CD4-positive, alpha-beta T cell treated with Interleukin-4 for 1 hour (primary cell): ENCODE data around the gene INHBB.
"Not testable (repeated sequence)": the region's sequence is repeated elsewhere in the genome, so short reads cannot be mapped to it uniquely, and the experiment has no call there.

ENCODE experiments used
- DNase-seq, 2 donors: peaks; one replicate each; pipeline ENCODE4 v3.0.0-alpha.2; 2020 to 2022

Gene INHBB

DNA sequence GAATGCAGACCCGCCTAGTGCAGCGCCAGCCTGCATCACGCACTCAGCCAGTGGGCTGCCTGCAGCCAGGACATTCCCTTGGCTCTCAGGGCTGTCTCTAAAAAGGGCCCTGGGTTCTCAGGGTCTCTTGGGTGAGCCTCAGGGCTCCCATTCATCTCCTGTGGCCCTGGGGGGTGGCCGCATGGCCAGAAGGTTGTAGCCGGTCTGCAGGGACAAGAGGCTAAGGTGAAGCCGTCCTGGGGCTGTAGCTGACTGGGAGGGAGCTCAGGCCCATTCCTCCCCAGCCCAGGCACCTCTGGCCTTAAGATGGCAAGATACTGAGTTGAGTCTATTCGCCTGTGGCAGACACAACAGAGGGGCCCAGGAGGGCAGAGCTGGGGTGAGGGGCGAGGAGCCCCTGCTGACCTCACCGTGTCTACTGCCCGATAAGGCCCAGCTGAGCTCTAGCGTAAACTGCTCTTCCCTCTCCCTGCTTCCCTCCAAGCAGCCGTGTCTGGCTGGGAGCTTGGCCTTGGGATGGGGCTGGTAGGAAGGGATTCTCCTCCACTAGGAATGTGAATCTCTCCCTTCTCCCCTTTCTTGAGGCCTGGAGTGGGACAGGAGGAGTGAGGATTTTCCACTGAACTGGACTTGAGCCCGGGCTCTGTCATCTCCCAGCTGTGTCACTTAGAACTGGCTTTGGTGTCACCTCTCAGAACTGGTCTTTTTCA, 37.9 kb downstream of the INHBB start:
- DNase-seq: no peak

DNA sequence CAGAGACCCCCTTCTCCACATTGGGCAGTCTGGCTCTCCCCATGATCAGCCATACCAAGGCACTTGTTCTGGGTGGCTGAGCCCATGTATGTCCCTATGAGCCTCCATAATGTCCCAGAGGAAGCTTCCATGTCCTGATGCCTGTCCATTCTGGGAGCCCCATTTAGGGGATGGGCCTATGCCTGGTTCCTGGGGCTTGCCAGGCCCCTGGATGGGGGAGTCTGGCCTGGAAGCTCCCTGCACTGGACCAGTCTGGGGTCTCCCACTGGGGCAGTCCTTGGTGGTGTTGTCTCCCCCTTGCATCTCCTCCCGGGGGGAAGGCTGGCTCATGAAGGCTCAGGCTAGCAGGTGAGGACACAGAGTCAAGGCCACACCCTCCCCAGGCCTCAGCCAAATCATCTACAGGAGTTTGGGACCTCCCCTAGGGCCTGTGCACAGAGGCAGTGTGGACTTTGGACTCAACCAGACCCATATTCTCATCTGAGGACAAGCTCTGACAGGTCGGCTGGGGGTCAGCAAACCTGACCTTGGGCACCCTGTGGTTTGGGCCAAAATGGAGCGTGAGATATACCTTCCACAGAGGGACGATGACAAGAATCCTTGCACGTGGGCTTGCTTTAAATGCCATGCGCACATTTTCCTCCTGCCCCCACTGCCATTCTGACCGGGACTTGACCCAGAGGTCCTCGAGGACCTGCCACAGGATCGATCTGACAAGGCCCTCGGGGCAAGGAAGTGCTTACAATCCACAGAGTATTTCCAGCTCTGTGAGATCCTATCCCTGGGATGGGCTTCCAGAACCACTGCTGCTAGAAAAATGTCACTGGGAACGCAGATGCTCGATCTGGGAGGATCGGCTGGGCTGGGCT, 38.8 kb downstream of the INHBB start:
- no peak for DNase-seq

- DNase-seq: no peak
Observed at GRCh38 chr2:120385355-120386127, 39.6 kb downstream of the INHBB start.

- peak in 1 of 2 donors; percentile 6 for DNase-seq
Observed at GRCh38 chr2:120388222-120389035, 42.5 kb downstream of the INHBB start.

DNA sequence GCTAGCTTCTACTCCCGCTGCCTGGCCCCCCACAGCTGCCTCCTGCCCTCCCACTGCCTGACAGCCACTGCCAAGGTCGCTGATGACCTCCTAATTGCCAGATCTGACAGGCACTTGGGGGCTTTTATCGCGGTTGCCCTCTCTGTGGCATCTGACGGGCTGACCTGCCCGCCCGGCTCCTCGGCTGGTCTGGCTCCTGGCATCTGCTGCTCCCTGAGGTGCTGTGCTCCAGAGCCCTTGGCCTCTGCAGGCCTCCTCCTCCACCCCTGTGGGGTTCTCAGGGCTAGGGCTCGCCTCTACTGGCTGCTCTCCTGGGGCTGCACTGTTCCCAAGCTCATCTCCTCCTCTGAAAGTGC, 43.1 kb downstream of the INHBB start:
- peak in 1 of 2 donors; percentile 6 for DNase-seq

- no peak for DNase-seq
Observed at GRCh38 chr2:120390381-120391055, 44.6 kb downstream of the INHBB start.

GRCh38 chr2:120391382-120391781, 45.4 kb downstream of the INHBB start:
- not testable (repeated sequence) for DNase-seq

DNA sequence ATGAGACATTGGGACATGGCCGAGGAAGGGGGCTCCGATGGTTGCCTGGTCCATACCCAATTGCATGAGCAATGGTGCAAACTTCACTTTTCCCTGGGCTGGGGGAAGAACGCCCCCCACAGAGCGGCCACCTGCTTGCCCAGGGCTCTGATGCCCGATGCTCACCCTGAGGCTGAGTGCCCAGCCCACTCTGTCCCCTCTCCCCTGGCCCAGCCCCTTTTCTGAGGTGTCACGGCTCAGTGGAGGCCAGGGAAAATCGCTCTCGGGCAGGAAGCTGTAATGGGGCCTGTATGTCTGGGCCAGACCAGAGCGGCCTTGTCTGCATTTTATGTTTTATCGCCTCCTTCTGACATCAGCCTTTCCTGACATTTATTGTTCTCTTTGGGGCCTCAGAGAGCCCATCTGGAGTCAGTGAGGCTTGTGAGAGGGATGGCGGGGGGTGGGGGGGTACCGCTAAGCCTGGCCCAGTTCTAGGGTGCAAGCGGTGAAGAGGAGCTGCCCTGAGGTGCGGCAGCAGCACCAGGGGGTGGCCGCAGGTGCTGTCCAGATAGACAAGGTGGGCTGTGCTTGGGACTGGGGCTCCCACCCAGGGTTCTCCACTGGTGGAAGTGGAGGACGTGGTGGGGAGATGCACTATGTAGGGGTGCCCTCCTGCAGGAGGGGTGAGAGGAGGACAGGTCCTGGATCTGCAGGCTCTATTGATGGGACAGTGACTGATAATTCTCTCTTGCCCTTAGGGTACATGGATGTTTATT, 46.2 kb downstream of the INHBB start:
- peak in 1 of 2 donors; percentile 7 for DNase-seq

GRCh38 chr2:120392923-120393322, 47.0 kb downstream of the INHBB start:
- no peak for DNase-seq

GRCh38 chr2:120393456-120393855, 47.5 kb downstream of the INHBB start:
- DNase-seq: peak in 1 of 2 donors; percentile 8

DNA sequence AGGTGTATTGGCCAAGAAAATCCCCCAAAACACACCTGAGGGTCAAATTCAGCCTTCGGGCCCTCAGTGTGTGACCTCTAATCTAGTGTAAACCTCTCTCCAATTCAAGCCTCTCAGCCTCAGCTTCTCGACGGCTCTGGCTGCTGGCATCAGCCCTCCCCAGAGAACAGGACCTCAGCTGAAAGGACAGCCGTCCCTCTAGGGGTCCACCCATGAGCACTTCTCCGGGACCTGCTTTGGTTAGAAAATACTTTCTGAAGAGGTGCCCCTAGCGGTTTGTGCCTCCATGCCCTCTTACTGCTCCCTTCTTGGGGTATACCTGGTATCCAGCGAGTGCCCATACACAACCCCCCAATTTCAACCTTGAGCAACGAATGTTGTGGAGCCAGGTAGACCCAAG, 48.8 kb downstream of the INHBB start:
- DNase-seq: peak in 1 of 2 donors; percentile 7

DNA sequence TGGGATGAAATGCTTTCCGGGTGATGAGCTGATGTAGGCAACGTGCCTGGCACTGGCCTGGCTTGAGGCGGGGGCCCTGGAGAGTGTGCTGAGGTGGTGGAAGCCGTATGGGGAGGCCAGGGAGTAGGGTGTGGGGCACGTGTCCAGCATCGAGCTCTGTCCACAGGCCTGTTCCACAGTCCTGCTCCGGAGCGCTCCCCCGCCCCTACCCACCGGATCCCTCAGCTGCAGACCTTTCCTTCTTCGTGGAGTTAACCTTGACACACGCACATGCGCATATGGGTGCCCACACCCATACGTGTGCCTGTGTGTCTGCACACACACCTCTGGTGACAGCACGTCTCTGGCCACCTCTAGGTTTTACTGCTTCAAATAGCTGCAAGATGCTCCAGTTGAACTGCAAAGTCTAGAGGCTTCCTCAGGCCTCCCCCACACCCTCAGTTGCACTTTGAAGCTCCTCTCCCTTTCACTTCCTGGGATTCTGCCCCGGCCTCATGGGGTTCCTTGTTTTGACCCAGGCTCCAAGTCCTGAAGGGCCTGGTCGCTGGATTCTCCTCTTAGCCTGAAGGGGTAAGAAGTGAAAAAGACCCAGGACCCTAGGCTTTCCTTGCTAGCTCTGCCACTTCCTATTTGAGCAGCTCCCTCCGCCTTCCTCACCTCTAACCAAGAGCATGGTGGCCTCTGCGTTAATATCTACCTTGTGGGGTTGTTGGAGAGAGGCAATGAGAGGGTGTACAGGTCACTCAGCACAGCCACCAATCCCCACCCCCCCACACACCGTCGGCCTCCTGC, 49.5 kb downstream of the INHBB start:
- peak in 1 of 2 donors; percentile 9 for DNase-seq

DNA sequence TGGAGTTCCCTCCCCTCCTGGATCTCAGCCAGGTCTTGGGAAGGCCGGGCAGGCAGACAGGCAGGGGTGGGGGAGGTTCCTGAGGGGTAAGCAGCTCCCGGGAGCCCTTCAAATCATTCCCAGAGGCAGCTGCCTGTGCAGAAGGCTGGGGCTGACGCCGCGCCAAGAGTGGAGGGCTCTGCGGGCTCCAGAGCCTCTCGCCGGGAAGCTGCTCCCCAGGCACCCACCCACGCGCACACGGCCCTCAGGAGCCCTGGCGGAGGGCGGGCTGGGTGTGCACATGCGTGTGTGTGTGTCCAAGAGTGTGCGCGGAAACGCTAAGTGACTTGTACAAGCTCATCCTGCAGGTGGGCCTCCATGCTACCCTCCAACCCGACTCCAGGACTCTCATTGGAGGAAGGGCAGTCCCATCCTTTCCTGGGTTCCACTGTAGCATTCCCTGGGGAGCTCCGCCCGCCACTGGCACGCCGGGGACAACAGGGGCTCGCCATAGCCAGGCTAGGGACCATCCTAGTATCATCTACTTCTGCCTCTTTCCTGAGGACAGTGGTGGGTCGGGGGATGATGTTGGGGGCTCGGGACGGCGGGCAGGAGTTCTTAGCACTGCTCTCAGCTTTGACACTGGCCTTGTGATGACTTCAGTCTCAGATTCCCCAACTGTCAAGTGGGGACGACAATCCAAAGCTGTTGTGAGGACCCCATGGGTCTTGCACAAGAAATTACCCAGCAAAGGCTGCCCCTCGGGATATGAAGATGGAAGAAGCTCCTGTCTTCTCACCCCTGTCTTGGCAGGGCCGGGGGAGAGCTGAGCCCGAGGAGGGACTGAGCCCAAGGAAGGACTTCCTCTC, 50.3 kb downstream of the INHBB start:
- DNase-seq: peak in 1 of 2 donors; percentile 3

GRCh38 chr2:120396861-120397811, 51.2 kb downstream of the INHBB start:
- DNase-seq: peak in 1 of 2 donors; percentile 7

- peak in 1 of 2 donors; percentile 6 for DNase-seq
Observed at GRCh38 chr2:120398051-120398995, 52.4 kb downstream of the INHBB start.

- peak in 1 of 2 donors; percentile 9 for DNase-seq
Observed at GRCh38 chr2:120398996-120399888, 53.3 kb downstream of the INHBB start.
